B cell (primary cell): Measurements from ENCODE around the gene GTF3C4. TPM values are rescaled to one million over a fixed set of nuclear protein-coding genes. Genes with fewer than 3 reads are reported as not detected.

ENCODE experiments used
- ATAC-seq: fragments of 200-7000 bp; cut with Tn5 transposase; one replicate; pipeline ENCODE4 v1.10.0; 2021; ENCODE audit warnings: low read depth, mild to moderate bottlenecking, moderate number of reproducible peaks, moderate library complexity
- CTCF ChIA-PET: fragments of 350-600 bp; sonication (Branson Sonifier 250); formaldehyde crosslinking; loops from one replicate; lab custom pipeline; 2021; ENCODE audit warnings: antibody characterized with exemption, inconsistent platforms; lab: Charles Lee
- POLR2A ChIA-PET: fragments of 350-600 bp; sonication (Branson Sonifier 250); formaldehyde crosslinking; loops from one replicate; lab custom pipeline; 2021; ENCODE audit warnings: antibody characterized with exemption; lab: Charles Lee
- DNase-seq: peaks from one replicate; pipeline ENCODE4 v3.0.0; 2013
- H2AFZ ChIP-seq: 2 replicates; pipeline ENCODE4 v1.6.1; 2012; ENCODE audit warnings: mild to moderate bottlenecking, low read depth, low read length; ENCODE audit not compliant: insufficient read depth, poor library complexity, severe bottlenecking
- H3K27ac ChIP-seq, 2 donors: 1 replicate in 1 of 2; 2 replicates in 1 of 2; pipeline ENCODE4 v1.5.1; 2012 to 2013; ENCODE audit warnings: low read length in 2 of 2, mild to moderate bottlenecking in 2 of 2, moderate library complexity in 1 of 2
- H3K27me3 ChIP-seq, 4 experiments: fragments of 200-600 bp in 1 of 4; sonication (generic) in 1 of 4; replicated peaks in 1 of 4; 1 replicate in 2 of 4; 2 replicates in 2 of 4; pipeline versions ENCODE4 v1.6.1 to v1.7.0; 2013 to 2016; ENCODE audit warnings: low read length in 3 of 4, mild to moderate bottlenecking in 2 of 4, mixed read lengths in 1 of 4, moderate library complexity in 1 of 4; ENCODE audit not compliant: insufficient read depth in 4 of 4, control insufficient read depth in 3 of 4; ENCODE audit errors: control extremely low read depth in 1 of 4
- H3K36me3 ChIP-seq, 2 experiments: replicated peaks in 1 of 2; 1 replicate in 1 of 2; 2 replicates in 1 of 2; pipeline versions ENCODE4 v1.6.1 to v1.7.1; 2013; ENCODE audit warnings: low read length in 1 of 2; ENCODE audit not compliant: insufficient read depth in 2 of 2, control insufficient read depth in 1 of 2; ENCODE audit errors: control extremely low read depth in 1 of 2, extremely low read depth in 1 of 2
- H3K4me1 ChIP-seq, 2 donors: fragments of 200-600 bp in 1 of 2; sonication (generic) in 1 of 2; 1 replicate in 1 of 2; 2 replicates in 1 of 2; pipeline versions ENCODE4 v1.5.1 to v1.6.1; 2013 to 2017; ENCODE audit warnings: low read length in 2 of 2; ENCODE audit not compliant: control insufficient read depth in 2 of 2, insufficient read depth in 2 of 2
- H3K4me2 ChIP-seq: replicated peaks from 2 replicates; pipeline ENCODE3; 2012; ENCODE audit warnings: mild to moderate bottlenecking, low read depth, low read length; ENCODE audit not compliant: poor library complexity, severe bottlenecking
- H3K4me3 ChIP-seq, 5 experiments: fragments of 200-600 bp in 1 of 5; sonication (generic) in 1 of 5; 1 replicate in 3 of 5; 2 replicates in 2 of 5; pipeline versions ENCODE4 v1.5.1 to v1.7.0; 2011 to 2016; ENCODE audit warnings: low read length in 4 of 5, mild to moderate bottlenecking in 4 of 5, low read depth in 2 of 5, control low read depth in 1 of 5, moderate library complexity in 1 of 5; ENCODE audit not compliant: insufficient read depth in 1 of 5; ENCODE audit errors: control extremely low read depth in 1 of 5, extremely low read depth in 1 of 5
- H3K79me2 ChIP-seq: fragments of 200-600 bp; sonication (generic); one replicate; pipeline ENCODE4 v1.6.0; 2016; ENCODE audit warnings: low read length; ENCODE audit not compliant: control insufficient read depth, insufficient read depth
- H3K9ac ChIP-seq: fragments of 200-600 bp; sonication (generic); 2 replicates; pipeline ENCODE4 v1.6.1; 2017; ENCODE audit warnings: mild to moderate bottlenecking, low read length, moderate library complexity
- H3K9me3 ChIP-seq, 3 donors: one replicate each; pipeline versions ENCODE4 v1.6.1 to v1.7.1; 2013; ENCODE audit warnings: low read length in 2 of 3; ENCODE audit not compliant: control insufficient read depth in 2 of 3, insufficient read depth in 1 of 3; ENCODE audit errors: control extremely low read depth in 1 of 3
- H4K20me1 ChIP-seq: 2 replicates; pipeline ENCODE4 v1.6.0; 2012; ENCODE audit warnings: mild to moderate bottlenecking, low read length; ENCODE audit not compliant: insufficient read depth, control insufficient read depth, poor library complexity, severe bottlenecking
- H3K27ac Mint-ChIP-seq: one replicate; pipeline ENCODE4 v1.8.0; 2021; ENCODE audit warnings: mixed read lengths
- H3K27me3 Mint-ChIP-seq: one replicate; pipeline ENCODE4 v1.8.0; 2021; ENCODE audit warnings: mixed read lengths
- H3K4me1 Mint-ChIP-seq: one replicate; pipeline ENCODE4 v1.8.0; 2021; ENCODE audit warnings: mixed read lengths
- H3K4me3 Mint-ChIP-seq: one replicate; pipeline ENCODE4 v1.8.0; 2021; ENCODE audit warnings: mixed read lengths
- H3K9me3 Mint-ChIP-seq: one replicate; pipeline ENCODE4 v1.8.0; 2022; ENCODE audit warnings: mixed read lengths; ENCODE audit not compliant: insufficient read depth
- CTCF ChIP-seq: fragments of 200-600 bp; IDR thresholded peaks from one replicate; pipeline ENCODE4 v1.8.0; 2022; ENCODE audit warnings: antibody characterized with exemption, mild to moderate bottlenecking
- EZH2 ChIP-seq: IDR thresholded peaks from 2 replicates; pipeline ENCODE4 v1.6.1; 2012; ENCODE audit warnings: borderline replicate concordance, low read depth, mild to moderate bottlenecking, moderate library complexity, low read length; ENCODE audit not compliant: insufficient read depth, poor library complexity, severe bottlenecking
- WGBS: methylation state at CpG from one replicate; pipeline ENCODE4 v1.1.5; 2013; ENCODE audit warnings: missing lambda C conversion rate; ENCODE audit not compliant: insufficient coverage; 5-methylcytosine and 5-hydroxymethylcytosine counted together
- intact Hi-C: fragments of 100-400 bp; cut with micrococcal nuclease; formaldehyde crosslinking; loops from one replicate; pipeline ENCODE4 v1.10.0; 2022
- polyA plus RNA-seq: library from polyadenylated mRNA; depleted of rRNA; stranded (reverse); fragments of >200 nt; gene quantifications from 2 replicates; pipeline ENCODE4 v1.2.3, GENCODE V29; 2012
- total RNA-seq, 2 donors: library from RNA; stranded (reverse); fragments of 120-200 nt in 1 of 2; gene quantifications; 1 replicate in 1 of 2; 2 replicates in 1 of 2; pipeline versions ENCODE4 v1.2.3 to v1.2.4, GENCODE V29; 2013 to 2022

Gene GTF3C4
- total and polyA plus RNA-seq, 2 donors (not counting 1 experiment from before 2014, with no cell fraction given) = 1.5 to 17.0 TPM

- intact Hi-C loops = no loop called here
- peaks cover 0 to 3% (median 0%) of the 10 kb centered on the region in 4 experiments for H3K27me3 ChIP-seq
- ChIA-PET POLR2A (no interaction called here), CTCF (no interaction called here)
- no peaks in the 10 kb centered on the region for H3K4me1 Mint-ChIP-seq
- H3K4me3 Mint-ChIP-seq = no peak overlapping the region
- peaks cover 0 to 3% (median 0%) of the 10 kb centered on the region in 3 donors for H3K9me3 ChIP-seq
- ATAC-seq (no peak), DNase-seq (no peak)
- 80% methylated on average over 4 of the region's 8 CpGs for WGBS
- H3K4me2 ChIP-seq = no peak overlapping the region
- no peaks in the 10 kb centered on the region for H3K9me3 Mint-ChIP-seq
- H3K4me3 ChIP-seq = no peak overlapping the region
- H3K27me3 Mint-ChIP-seq = peaks cover 7% of the 10 kb centered on the region
- H3K4me1 ChIP-seq = no peaks in the 10 kb centered on the region
- no peak overlapping the region for H3K9ac ChIP-seq
- no peaks in the 10 kb centered on the region for H4K20me1 ChIP-seq
- TF ChIP-seq EZH2 = no peak
- TF ChIP-seq CTCF = no peak
- no peak overlapping the region for H2AFZ ChIP-seq
- H3K27ac ChIP-seq = no peak overlapping the region
- no peak overlapping the region for H3K27ac Mint-ChIP-seq
- H3K79me2 ChIP-seq = no peaks in the 10 kb centered on the region
- no peaks in the 10 kb centered on the region for H3K36me3 ChIP-seq
Measured at GRCh38 chr9:132726576-132727130, 56.4 kb downstream of the GTF3C4 start.

DNA sequence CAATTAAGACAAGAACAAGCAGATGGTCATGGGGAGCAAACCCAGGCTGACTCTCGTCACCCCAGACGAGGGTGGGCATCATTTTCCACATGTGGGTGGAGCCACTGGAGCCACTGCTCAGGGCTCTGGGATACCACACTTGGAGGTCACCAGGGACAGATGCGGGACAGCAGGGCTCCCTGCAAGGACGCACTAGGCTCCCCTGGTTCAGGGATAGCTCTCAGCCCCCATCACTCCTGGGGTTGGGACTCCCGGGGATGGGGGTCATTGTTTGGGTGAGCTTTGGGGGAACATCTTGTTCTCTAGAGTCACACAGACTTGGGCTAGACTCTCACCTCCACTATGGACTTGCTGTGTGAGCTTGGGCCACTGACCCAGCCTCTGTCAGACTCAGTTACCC is 57.8 kb downstream of the GTF3C4 start:
- H3K4me1 ChIP-seq = no peaks in the 10 kb centered on the region

More for the DNA sequence above, 57.8 kb downstream of the GTF3C4 start:
- Histone ChIP-seq H3K4me3 (no peak overlapping the region), H3K4me2 (no peak overlapping the region), H3K27me3 (no peaks in the 10 kb centered on the region), H4K20me1 (no peaks in the 10 kb centered on the region), H3K27ac (no peak overlapping the region), H3K36me3 (no peaks in the 10 kb centered on the region), H3K9me3 (peaks cover 0 to 3% (median 0%) of the 10 kb centered on the region in 3 donors), H3K79me2 (no peaks in the 10 kb centered on the region), H2AFZ (no peak overlapping the region), H3K9ac (no peak overlapping the region)
- H3K27me3 Mint-ChIP-seq = peaks cover 9% of the 10 kb centered on the region
- no peak overlapping the region for H3K27ac Mint-ChIP-seq
- TF ChIP-seq EZH2 (no peak), CTCF (no peak)
- intact Hi-C loops = no loop called here
- H3K4me3 Mint-ChIP-seq = no peak overlapping the region
- CTCF ChIA-PET = no interaction called here
- no peak for DNase-seq
- no peaks in the 10 kb centered on the region for H3K4me1 Mint-ChIP-seq
- no peak for ATAC-seq
- H3K9me3 Mint-ChIP-seq = no peaks in the 10 kb centered on the region
- WGBS = 100% methylated on average over 4 of the region's 5 CpGs
- POLR2A ChIA-PET = no interaction called here
